K562 (cell line): ENCODE results near the gene KRT8. TPM values are rescaled to one million over a fixed set of nuclear protein-coding genes. Genes with fewer than 3 reads are reported as not detected.

ENCODE experiments used
- BRF1 ChIP-seq: IDR thresholded peaks from 3 replicates; pipeline ENCODE4 v1.6.1; 2011; ENCODE audit warnings: borderline replicate concordance, mild to moderate bottlenecking; ENCODE audit not compliant: insufficient read length; ENCODE audit errors: extremely low read depth
- C11orf30 ChIP-seq: fragments of 450-650 bp; IDR thresholded peaks from 2 replicates; pipeline ENCODE4 v1.6.1; 2016; ENCODE audit warnings: low read depth, mild to moderate bottlenecking
- CREM ChIP-seq: IDR thresholded peaks from 2 replicates; pipeline ENCODE4 v1.6.1; 2014; ENCODE audit warnings: antibody characterized with exemption, low read depth
- EWSR1 ChIP-seq: fragments of 450-650 bp; IDR thresholded peaks from 2 replicates; pipeline ENCODE4 v1.6.1; 2018; ENCODE audit warnings: borderline replicate concordance, mild to moderate bottlenecking, low read depth, moderate library complexity; ENCODE audit not compliant: partially characterized antibody
- EZH2 ChIP-seq: IDR thresholded peaks from 2 replicates; pipeline ENCODE4 v1.6.1; 2012; ENCODE audit warnings: low read depth, mild to moderate bottlenecking, inconsistent platforms, low read length, borderline replicate concordance
- FOSL1 ChIP-seq: fragments of 200-800 bp; sonication (Bioruptor generic); conservative IDR thresholded peaks from 2 replicates; pipeline ENCODE4 v1.6.1; 2016; ENCODE audit warnings: missing genetic modification characterization, missing compliant biosample characterization
- HEY1 ChIP-seq: fragments of 250-450 bp; sonication (Bioruptor Pico); IDR thresholded peaks from 2 replicates; pipeline ENCODE4 v1.5.0; 2020; ENCODE audit warnings: mild to moderate bottlenecking, moderate library complexity, borderline replicate concordance
- KDM2B ChIP-seq: fragments of 250-450 bp; sonication (Bioruptor Pico); IDR thresholded peaks from 2 replicates; pipeline ENCODE4 v1.8.0; 2021; ENCODE audit warnings: mild to moderate bottlenecking, moderate library complexity
- KLF1 ChIP-seq: fragments of 450-650 bp; IDR thresholded peaks from 2 replicates; pipeline ENCODE4 v1.6.1; 2016; ENCODE audit warnings: missing genetic modification characterization, missing compliant biosample characterization
- MECOM ChIP-seq: fragments of 250-450 bp; sonication (Bioruptor Pico); IDR thresholded peaks from 2 replicates; pipeline ENCODE4 v1.8.0; 2022; ENCODE audit warnings: inconsistent platforms
- MTA3 ChIP-seq: fragments of 450-650 bp; formaldehyde crosslinking; IDR thresholded peaks from 2 replicates; pipeline ENCODE4 v1.6.1; 2017; ENCODE audit warnings: mild to moderate bottlenecking, borderline replicate concordance
- MYBL2 ChIP-seq, 2 experiments: fragments of 450-650 bp in 1 of 2; sonication (generic) in 1 of 2; formaldehyde crosslinking in 1 of 2; IDR thresholded peaks; 2 replicates each; pipeline versions ENCODE4 v1.6.1 to v1.8.1; 2017 to 2022; ENCODE audit warnings: borderline replicate concordance in 1 of 2, inconsistent platforms in 1 of 2, low read depth in 1 of 2, mild to moderate bottlenecking in 1 of 2, missing genetic modification reagents in 1 of 2, moderate library complexity in 1 of 2
- MYNN ChIP-seq, 2 experiments: sonication (generic); formaldehyde crosslinking in 1 of 2; IDR thresholded peaks; 2 replicates each; pipeline versions ENCODE4 v1.5.0 to v1.6.1; 2016 to 2020; ENCODE audit warnings: antibody characterized with exemption in 1 of 2, missing genetic modification reagents in 1 of 2
- NELFE ChIP-seq: IDR thresholded peaks from 2 replicates; pipeline ENCODE4 v1.6.1; 2011; ENCODE audit warnings: mild to moderate bottlenecking; ENCODE audit not compliant: insufficient read depth, insufficient read length
- PPARD ChIP-seq: fragments of 250-450 bp; sonication (Bioruptor Pico); IDR thresholded peaks from 2 replicates; pipeline ENCODE4 v1.8.0; 2022; ENCODE audit warnings: inconsistent platforms, mild to moderate bottlenecking, moderate library complexity
- RAD21 ChIP-seq, 2 experiments: fragments of 250-450 bp in 1 of 2; fragments of 450-650 bp in 1 of 2; sonication (Bioruptor Pico) in 1 of 2; formaldehyde crosslinking in 1 of 2; IDR thresholded peaks in 1 of 2; conservative IDR thresholded peaks in 1 of 2; 2 replicates each; pipeline versions ENCODE4 v1.4.0 to v1.8.0; 2020 to 2022; ENCODE audit warnings: mild to moderate bottlenecking in 2 of 2, moderate library complexity in 1 of 2
- SIN3B ChIP-seq: fragments of 450-650 bp; IDR thresholded peaks from 2 replicates; pipeline ENCODE4 v1.6.1; 2017; ENCODE audit warnings: low read depth, mild to moderate bottlenecking, moderate library complexity
- SMC3 ChIP-seq: conservative IDR thresholded peaks from 2 replicates; pipeline ENCODE4 v1.6.1; 2011; ENCODE audit warnings: low read depth, low read length, improper control_type of control experiment; ENCODE audit not compliant: insufficient read depth
- TEAD1 ChIP-seq, 2 experiments: fragments of 450-650 bp in 1 of 2; sonication (generic) in 1 of 2; formaldehyde crosslinking; IDR thresholded peaks; 2 replicates each; pipeline versions ENCODE4 v1.4.0 to v1.8.0; 2020 to 2022; ENCODE audit warnings: mild to moderate bottlenecking in 2 of 2, missing genetic modification reagents in 1 of 2
- ZBTB34 ChIP-seq: fragments of 250-450 bp; sonication (Bioruptor Pico); IDR thresholded peaks from 2 replicates; pipeline ENCODE4 v1.8.0; 2021; ENCODE audit warnings: mild to moderate bottlenecking, moderate library complexity
- ZBTB43 ChIP-seq: sonication (generic); formaldehyde crosslinking; IDR thresholded peaks from 2 replicates; pipeline ENCODE4 v1.8.0; 2023; ENCODE audit warnings: mild to moderate bottlenecking, missing genetic modification reagents
- ZNF12 ChIP-seq: sonication (generic); formaldehyde crosslinking; IDR thresholded peaks from 2 replicates; pipeline ENCODE4 v1.4.0; 2020; ENCODE audit warnings: mild to moderate bottlenecking, missing genetic modification reagents
- ZNF224 ChIP-seq: sonication (generic); formaldehyde crosslinking; IDR thresholded peaks from 2 replicates; pipeline ENCODE4 v1.8.0; 2022; ENCODE audit warnings: mild to moderate bottlenecking, missing genetic modification reagents
- ZNF253 ChIP-seq: fragments of 250-450 bp; sonication (Bioruptor Pico); conservative IDR thresholded peaks from 2 replicates; pipeline ENCODE4 v1.6.1; 2021; ENCODE audit warnings: mild to moderate bottlenecking
- ZNF507 ChIP-seq: conservative IDR thresholded peaks from 2 replicates; pipeline ENCODE4 v1.6.1; 2017; ENCODE audit warnings: missing genetic modification characterization, missing compliant biosample characterization
- ZNF583 ChIP-seq: fragments of 250-450 bp; sonication (Bioruptor Pico); IDR thresholded peaks from 2 replicates; pipeline ENCODE4 v1.4.0; 2020
- ZZZ3 ChIP-seq: fragments of 450-650 bp; IDR thresholded peaks from 2 replicates; pipeline ENCODE4 v1.6.1; 2016; ENCODE audit warnings: antibody characterized with exemption, mild to moderate bottlenecking, moderate library complexity
- polyA plus RNA-seq, 8 experiments: library from polyadenylated mRNA; depleted of rRNA in 4 of 8; stranded (reverse) in 5 of 8; unstranded in 3 of 8; fragments of >200 nt; fragmentation: Nextera tagmentation in 2 of 8; fragmentation: Illumina TruSeq in 1 of 8; extraction: Ambion mirVana in 2 of 8; extraction: Trizol in 1 of 8; gene quantifications; 2 replicates each; pipeline versions ENCODE4 v1.2.1 to v1.2.3, GENCODE V29; 2011 to 2014; ENCODE audit warnings: inconsistent platforms in 1 of 8, missing spikeins in 1 of 8
- total RNA-seq, 7 experiments: library from RNA; depleted of rRNA in 6 of 7; stranded (reverse); fragments of >200 nt in 6 of 7; fragmentation: Illumina TruSeq in 2 of 7; extraction: Trizol in 2 of 7; gene quantifications; 2 replicates each; pipeline versions ENCODE4 v1.2.1 to v1.2.3, GENCODE V29; 2011 to 2021; ENCODE audit warnings: low replicate concordance in 1 of 7

The KRT8 gene
- total and polyA plus RNA-seq, 9 of the 15 experiments (the other 6 are each of a cell fraction or from before 2014, with no cell fraction given), result 41.5 to 661 (median 260) TPM

- peak; percentile 58; the same call in 1 of the 2 replicates for TF ChIP-seq MYNN (IDR thresholded peaks at IDR 0.05)
- TF ChIP-seq MYNN (CRISPR knock-in tag; IDR thresholded peaks at IDR 0.05), result no peak
- peak; percentile 60; the same call in 1 of the 2 replicates for TF ChIP-seq KLF1
- TF ChIP-seq ZBTB34, result no peak
- no peak for TF ChIP-seq BRF1
- 0 out of 2 replicates have a peak, but pooled peaks have one; percentile 6 for TF ChIP-seq SMC3
- no peak for TF ChIP-seq EZH2
- no peak; the same call in 1 of the 2 replicates for TF ChIP-seq ZNF583 (CRISPR knock-in tag)
- TF ChIP-seq ZNF507 (tag), result no peak
- TF ChIP-seq ZNF224, result no peak
- TF ChIP-seq SIN3B, result no peak
- TF ChIP-seq MYBL2 (IDR thresholded peaks at IDR 0.05; ENCODE audit: low read depth), result no peak
- no peak for TF ChIP-seq MYBL2 (CRISPR knock-in tag; IDR thresholded peaks at IDR 0.05; ENCODE audit: borderline replicate concordance)
- TF ChIP-seq EWSR1, result no peak
- no peak for TF ChIP-seq HEY1
- TF ChIP-seq TEAD1 (CRISPR knock-in tag; IDR thresholded peaks at IDR 0.05), result 0 out of 4 replicates have a peak, but pooled peaks of 1 of the 2 experiments have one; percentile 12
- no peak for TF ChIP-seq ZNF253
- no peak for TF ChIP-seq ZZZ3
- no peak for TF ChIP-seq PPARD
- peak; percentile 44 for TF ChIP-seq CREM
- peak; percentile 60 for TF ChIP-seq MTA3
- TF ChIP-seq NELFE, result no peak
- no peak for TF ChIP-seq ZBTB43
- no peak for TF ChIP-seq MECOM (CRISPR knock-in tag)
- TF ChIP-seq ZNF12 (CRISPR knock-in tag), result no peak
- TF ChIP-seq C11orf30, result peak; percentile 89
- peak; percentile 66; the same call in 1 of the 2 replicates for TF ChIP-seq KDM2B (CRISPR knock-in tag)
- TF ChIP-seq RAD21 (CRISPR knock-in tag; conservative IDR thresholded peaks at IDR 0.05 in 1 of 2, IDR thresholded peaks at IDR 0.05 in 1 of 2), result 0 out of 4 replicates have a peak, but pooled peaks of 1 of the 2 experiments have one; percentile 10
- TF ChIP-seq FOSL1, result peak; percentile 98
Observed at GRCh38 chr12:52873832-52874572, 30.9 kb downstream of the KRT8 start (continued).
